Measurements from ENCODE around the gene ANO8.

Gene ANO8

DNA sequence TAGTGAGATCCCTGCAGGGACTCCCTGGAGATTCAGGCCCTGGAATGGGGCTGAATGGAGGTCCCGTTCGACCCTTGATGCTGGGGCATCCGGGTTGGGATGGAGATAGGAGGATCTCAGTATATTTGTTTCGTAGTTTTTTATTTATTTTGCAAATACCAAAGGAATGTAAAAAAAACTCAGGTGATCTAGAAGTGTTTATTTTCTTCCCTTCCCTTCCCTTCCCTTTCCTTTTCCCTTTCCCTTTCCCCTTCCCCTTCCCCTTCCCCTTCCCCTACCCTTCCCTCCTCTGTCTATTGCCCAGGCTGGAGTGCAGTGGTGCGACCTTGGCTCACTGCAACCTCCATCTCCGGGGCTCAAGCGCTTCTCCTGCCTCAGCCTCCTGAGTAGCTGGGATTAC is 7.2 kb upstream of the ANO8 start:
- no peak for DNase-seq

DNA sequence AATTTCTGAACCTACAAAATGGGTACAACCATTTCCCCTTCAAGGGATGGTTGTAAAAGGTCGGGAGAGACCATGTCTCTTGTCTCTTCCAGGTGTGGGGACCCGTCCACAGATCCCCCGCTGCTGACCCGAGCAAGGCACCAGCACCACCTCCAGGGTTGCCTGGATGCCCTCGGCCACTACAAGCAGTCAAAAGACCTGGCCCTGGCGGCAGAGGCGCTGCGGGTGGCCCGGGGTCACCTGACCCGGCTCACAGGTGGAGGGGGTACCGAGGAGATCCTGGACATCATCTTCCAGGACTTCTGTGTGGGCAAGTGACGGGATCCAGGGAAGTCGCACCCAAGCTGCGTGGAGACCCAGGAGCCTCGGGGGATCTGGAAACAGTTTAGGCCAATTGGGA is 6.7 kb upstream of the ANO8 start:
- no peak for DNase-seq

DNA sequence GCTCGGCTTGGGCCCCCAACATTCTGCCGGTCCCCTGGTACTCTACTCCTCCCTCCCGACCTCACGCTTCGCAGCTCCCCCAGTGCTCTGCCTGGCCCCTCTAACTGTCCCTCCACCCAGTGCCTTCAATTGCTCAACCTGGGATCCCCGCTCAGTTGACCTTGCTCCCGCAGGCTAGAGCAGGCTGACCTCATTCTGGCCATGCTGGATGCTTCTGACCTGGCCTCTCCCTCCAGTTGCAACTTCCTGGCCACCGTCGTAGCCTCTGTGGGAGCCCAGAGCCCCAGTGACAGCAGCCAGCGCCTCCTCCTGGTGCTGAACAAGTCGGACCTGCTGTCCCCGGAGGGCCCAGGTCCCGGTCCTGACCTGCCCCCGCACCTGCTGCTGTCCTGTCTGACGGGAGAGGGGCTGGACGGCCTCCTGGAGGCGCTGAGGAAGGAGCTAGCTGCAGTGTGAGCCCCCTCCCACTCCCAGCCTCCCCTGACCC is 6.3 kb upstream of the ANO8 start:
- no peak for DNase-seq

DNA sequence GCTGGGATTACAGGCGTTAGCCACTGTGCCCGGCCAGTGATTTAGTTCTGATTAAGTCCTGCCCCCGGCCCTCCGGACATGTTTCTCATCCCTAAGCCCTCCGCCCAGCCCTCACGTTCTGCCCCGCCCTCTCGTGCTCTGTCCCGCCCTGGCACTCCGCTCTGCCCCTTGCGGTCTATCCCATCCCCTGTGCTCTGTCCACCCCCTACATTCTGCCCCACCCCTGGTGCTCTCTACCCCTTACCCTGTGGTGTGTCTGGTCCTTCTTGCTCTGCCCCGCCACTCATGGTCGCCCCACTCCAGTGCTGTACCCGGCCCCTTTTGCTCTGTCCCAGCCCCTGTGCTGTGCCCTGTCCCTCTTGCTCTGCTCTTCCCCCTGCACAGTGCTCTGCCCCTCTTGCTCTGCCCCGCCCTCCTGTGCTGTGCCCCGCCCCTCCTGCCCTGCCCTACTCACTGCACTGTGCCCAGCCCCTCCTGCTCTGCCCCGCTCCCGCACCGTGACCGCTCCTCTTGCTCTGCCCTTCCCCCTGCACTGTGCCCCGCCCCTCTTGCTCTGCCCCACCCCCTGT is 5.7 kb upstream of the ANO8 start:
- DNase-seq = no peak

DNA sequence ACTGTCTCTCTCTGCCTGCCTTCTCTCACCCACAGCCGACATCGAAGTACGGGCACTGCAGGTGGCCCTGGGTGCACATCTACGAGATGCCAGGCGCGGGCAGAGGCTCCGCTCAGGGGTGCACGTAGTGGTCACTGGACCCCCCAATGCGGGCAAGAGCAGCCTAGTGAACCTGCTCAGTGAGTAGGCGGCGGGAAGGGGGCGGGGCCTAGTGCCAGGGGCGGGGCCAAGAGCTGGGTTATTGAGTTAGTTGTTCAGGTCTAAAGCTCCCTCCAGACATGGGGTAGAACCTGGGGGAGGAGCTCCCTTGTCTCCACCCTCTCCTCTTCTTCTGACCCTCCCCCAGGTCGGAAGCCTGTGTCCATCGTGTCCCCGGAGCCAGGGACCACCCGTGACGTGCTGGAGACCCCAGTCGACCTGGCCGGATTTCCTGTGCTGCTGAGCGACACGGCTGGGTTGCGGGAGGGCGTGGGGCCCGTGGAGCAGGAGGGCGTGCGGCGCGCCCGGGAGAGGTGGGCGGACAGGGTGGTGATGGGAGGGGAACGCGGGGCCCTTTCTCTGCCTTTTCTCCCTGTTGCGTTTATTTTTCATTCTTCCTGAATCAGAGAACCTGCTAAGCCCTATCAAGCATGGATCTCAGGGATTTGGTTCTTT is 4.6 kb upstream of the ANO8 start:
- no peak for DNase-seq

DNA sequence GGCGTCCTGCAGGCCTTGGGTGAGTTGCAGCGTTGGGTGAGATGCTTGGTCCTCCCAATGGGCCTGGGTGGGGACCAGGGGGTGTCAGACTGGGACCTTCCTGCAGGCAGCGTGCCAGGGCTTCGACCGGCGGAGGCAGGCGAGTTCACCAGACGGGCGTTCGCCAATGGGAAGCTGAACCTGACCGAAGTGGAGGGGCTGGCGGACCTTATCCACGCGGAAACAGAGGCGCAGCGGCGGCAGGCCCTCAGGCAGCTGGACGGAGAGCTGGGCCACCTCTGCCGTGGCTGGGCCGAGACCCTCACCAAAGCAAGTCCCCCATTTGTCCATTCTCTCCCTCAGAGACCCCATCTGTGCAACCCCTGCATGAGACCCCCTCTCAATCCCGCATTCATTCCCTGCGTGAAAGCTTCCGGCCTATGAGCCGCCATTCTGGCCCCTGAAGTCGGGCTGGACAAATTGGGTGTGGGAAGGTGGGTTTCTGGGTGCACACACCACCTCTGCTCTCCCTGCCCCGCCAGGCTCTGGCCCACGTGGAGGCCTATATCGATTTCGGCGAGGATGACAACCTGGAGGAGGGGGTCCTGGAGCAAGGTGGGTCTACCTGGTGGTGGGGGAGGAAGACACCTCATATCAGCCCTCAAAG is 3.9 kb upstream of the ANO8 start:
- DNase-seq = no peak

DNA sequence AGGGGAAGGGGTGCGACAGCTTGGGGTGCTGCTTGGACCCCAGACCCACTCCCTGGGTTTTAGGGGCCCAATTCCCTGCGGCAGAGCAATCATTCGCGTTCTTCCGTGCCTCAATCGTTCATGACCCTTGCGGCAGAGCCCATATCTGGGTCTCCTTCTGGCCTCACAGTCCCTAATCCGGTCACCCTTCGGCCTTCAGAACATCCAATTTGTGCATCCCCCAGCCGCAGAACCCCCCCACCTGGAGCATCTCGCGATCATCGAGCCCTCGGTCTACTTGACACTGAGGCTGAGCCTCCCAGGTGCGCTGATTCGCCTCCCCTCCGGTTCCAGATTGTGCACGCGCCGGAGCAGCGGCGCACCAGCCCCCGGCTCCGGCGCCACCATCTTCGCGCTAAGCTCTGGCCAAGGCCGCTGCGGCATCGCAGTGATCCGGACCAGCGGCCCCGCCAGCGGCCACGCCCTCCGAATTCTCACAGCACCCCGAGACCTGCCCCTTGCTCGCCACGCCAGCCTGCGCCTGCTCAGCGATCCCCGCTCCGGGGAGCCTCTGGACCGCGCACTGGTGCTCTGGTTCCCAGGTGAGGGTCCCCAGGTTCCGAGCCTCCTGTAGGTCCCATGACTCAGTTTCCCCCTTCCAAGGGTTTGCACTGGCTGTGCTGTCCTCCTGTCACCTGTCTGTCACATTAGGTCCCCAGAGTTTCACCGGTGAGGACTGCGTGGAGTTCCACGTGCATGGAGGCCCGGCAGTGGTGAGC is 3.2 kb upstream of the ANO8 start:
- DNase-seq = no peak

DNA sequence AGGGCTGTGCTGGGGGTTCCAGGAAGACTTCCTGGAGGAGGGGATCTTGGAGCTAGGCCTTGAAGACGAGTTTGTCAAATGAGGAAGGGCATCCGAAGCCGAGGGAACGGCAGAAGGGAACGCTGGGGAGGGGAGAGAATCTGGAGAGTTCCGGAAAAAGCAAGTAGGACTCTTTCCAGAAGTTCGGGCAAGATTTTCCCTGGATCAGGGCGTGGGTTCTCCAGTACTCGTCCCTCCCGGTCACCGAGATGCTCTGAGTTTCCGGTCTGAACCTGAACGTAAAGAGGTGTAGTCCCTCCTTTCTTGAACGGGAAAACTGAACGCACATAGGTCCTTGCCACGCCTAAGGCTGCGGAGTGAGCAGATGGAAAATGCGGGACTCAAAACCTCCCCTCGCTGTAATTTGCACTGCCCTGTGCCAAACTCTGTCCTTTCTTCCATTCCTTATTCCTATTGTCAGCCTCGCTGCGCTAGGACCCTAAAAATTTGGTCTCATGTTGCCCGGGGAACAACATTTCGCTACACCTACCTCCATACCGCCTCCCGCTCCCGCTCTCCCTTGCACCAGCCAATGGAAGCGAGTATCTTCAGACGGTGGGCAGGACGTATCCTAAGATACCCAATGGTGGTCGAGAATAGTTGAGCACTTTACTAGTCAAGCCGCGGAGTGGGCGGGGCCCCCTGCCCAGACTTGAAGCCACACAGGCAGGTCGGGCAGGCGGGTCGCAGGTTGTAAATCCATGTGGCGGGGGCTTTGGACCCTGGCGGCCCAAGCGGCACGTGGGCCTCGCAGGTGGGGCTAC is 2.4 kb upstream of the ANO8 start, which contains the start of gene GTPBP3:
TSS of gene GTPBP3 (plus strand) at position 682 of the 803 bp plus-strand sequence. CDS start at position 741, 59 bp downstream.
- peak; percentile 98 for DNase-seq

DNA sequence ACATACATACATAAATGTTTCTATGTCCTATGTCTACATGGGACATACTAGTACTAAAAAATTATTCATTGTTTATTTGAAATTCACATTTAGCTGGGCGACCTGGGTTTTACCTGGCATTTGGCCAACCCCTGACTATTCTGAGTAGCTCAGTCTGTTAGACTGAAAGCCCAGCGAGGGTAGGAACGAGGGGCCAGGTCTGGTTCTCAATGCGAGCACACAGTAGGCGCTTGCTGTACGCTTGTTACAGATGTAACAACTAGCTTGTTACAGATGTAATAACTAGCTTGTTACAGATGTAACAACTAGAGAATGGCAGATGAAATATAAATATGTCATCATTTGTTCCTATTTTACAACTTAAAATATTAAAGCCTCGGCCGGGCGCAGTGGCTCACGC is 920 bp upstream of the ANO8 start:
- no peak for DNase-seq

DNA sequence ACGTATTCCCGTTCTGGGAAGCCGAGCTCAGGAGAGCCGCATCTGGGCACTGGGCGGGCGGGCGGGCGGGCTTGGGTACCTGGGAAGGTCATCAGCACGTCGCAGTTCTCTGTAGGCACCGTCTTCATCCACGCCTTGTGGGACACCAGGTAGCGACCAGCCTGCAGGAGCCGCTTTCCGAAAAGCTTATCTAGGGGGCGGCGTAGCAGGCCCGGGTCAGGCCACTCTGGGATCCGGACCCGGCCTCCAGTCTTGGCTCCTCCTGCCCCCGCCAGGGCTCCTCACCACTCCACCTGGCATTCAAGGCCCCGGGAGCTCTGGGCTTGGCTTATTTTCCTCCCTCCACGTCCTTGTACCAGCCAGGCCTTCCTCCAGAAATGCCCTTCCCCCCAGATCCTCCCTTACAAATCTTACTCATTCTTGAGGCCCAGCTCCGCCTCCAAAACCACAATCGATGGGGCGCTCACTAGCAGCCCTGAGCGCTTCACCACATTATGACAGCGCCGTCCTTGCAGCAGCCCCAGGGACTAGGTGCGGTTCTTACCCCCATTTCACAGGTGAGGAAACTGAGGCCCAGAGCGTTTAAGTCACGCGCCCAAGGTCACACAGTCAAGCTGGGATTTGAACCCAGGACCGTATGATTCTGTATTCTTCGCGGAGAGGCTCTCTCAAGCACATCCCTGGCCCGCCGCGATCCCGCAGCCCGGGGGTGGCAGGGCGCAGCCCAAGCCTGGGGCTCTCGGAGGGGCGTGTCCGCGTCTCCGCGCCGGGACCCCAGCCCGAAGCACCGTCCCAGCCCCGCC is 843 bp downstream of the ANO8 start:
- no peak for DNase-seq

DNA sequence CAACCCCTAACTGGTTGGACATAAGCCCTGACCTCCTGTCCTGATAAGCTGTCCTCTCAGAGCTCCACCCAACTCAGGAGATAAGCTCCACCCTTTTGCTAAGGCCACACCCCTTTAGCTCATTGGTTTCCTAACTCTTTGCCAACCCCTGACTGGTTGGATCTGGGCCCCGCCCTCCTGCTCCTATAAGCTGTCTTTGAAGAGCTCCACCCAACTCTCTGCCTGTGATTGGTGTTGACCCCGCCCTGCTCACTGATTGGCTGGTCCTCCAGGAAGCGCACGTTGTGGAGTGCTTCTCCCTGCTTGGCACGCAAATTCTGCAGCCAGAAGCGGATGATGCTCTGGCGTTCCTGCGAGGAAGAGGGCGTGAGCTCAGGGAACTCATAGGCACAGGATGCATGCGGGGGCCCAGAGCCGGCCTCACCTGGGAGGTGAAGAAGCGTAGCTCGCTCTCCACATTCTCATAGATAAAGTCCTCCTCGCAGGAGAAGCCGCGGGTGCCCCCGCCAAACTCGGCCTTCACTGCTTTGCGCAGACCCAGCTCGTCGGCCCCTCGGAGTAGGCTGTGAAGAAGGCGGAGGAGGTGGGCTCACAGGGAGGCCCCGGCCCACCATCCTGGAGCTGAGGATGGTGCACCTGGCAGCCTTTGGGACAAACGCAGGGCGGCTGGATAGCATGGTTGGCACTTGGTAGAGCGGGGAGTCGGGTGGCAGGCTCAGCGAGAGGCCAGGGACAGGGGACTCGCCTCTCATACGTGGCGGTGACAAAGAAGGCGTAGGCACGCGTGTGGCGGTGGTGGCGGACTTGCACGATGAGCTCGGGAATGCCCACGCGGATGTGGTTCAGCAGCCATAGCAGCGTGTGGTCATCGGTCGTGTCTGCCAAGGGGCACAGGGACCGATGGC is 1.7 kb downstream of the ANO8 start:
- peak; percentile 98 for DNase-seq

DNA sequence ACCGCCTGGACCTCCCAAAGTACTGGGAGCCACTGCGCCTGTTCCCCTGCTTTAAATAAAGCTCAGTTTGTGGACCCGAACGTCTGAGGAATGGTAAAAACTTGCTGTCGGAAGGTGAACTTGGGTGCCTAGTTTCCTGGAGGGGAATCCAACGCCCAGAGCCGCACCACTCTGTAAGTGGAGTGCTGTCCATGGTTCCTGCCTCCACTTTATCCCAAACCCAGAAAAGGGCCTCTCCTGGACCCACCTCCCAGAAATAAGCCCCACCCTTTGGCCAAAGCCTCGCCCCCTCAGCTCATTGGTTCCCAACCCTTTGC is 2.3 kb downstream of the ANO8 start:
- DNase-seq = no peak

DNA sequence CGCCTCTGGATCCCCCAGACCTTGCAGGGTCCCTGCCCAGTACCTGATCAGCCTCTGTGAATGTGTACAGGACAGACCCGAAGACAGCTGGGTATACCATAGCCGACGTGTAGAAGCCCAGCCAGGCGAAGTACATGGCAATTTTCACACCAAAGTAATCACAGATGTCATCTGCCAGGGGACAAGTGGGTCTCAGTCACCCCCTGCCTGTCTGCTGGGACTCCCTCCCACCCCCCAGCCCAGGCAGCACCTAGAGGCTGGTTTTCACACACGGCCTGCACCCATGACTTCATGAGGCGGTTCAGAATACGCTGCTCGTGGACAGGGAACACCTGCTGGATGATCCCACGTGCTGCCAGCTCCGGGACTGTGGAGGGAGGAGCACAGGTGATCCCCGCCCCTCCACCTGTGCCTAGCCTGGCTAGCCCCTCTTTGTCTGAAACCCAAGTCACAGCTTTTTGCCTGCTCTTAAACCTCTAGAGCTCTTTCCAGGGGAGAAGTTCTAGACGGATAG is 3.6 kb downstream of the ANO8 start:
- DNase-seq = no peak

DNA sequence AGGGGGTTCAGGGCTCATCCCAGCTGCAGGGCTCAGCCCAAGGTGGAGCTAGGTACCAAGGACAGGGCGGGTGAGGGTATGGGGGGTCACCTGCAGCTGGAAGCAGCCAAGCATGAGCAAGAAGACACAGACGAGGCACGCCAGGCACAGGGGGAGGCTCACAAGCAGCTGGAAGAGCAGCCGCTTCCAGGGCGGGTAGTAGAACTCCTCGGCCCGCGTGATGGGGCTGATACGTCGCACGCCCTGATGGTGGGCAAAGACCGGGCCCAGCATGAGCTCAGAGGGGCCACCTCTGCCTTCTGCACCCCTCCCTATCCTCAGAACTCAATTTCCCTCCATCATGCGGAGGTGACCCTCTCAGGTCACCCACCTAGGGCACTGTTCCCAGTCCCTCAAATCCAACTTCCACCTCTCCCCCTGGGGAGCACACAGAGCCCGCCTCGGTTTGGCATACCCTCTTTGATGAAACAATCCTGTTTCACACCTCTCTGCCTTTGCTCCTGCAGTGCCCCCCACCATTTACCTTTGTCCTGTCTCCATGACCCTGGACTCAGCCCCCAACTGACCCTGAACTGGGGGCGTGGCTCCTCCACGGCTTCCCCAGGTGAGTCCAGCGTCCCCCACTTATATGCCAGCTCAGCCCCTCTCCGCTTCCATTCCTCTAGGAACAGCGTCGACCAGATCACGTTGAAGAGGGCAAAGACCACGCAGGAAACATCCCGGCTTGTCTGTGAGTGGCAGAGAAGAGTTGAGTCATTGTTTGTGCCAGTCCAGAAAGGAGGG is 4.2 kb downstream of the ANO8 start:
- DNase-seq = no peak

DNA sequence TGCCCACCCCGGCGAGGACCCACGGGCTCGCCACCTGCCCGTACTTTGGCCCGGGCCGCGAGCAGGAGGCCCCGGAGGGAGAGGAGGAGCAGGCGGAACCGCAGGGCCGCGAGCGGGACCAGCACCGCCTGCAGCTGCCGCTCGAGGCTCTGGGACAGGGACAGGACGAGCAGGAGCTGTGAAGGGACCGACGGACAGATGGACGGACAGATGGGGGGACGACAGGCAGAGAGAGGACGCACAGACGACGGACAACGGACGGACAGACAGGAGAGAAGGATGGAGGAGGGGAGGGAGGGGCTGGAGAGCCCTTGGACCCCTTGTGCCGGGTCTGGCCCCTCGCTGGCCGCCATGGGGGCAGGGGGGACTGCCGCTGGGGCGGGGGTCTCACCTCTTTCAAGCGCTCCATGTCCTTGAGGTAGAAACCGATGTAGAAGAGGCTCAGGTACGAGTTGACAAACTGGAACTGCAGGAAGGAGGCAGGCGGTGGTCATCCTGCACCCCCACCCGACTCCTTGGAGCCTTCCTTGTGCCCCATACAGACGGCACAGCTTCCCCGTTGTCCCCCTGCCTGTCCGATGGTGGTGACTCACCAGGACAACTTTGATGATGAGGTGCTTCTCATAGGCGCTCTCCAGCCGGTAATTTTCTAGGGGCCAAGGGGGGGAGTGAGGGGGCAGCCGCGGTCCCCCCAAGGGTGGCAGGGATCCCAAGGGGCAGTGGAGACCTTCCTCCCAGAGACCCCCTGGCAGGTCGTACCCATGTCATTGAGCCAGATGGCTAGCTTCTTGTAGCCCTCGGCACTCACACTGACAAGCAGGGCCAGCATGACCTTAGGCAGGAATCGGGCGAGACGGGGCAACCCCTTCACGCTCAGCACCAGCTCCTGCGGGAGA is 5.0 kb downstream of the ANO8 start:
- DNase-seq = no peak

DNA sequence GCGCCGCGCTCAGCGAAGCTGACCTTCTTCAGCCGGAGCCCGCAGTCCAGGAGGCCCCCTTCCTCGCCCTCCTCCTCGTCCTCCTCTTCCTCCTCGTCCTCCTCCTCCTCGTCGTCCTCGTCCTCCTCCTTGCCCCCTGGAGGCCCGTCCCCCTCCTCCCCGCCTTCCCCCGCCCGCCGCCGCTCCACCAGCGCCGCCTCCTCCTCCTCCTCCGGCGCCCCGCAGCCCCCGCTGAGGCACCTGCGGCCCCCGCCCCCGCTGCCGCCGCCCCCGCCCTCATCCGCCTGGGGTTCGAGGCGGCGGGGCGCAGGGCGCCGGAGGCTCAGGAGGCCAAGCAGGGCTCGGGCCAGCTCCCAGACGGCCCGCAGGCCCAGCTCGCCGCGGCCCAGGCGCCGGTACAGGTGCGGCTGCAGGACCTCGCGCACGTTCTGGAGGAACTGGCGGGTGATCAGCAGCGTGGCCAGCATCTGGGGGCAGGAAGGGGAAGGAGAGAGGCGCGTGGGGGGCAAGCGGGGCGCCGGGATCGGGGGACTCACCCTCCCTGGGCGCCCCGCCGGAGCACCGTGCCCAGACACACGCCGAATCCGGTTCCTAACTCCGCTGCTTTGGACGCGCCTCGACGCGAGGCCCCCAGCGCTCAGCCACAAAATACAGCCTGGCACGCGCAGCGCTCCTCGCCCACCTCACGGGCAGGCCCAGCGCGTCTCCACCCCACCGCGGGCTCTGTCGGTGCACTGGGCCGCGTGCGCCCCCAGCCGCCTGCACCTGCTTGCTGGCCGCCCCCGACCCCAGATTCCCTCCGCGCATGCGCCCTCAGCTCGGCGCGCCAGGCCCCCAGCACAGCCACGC is 5.9 kb downstream of the ANO8 start:
- DNase-seq = no peak

DNA sequence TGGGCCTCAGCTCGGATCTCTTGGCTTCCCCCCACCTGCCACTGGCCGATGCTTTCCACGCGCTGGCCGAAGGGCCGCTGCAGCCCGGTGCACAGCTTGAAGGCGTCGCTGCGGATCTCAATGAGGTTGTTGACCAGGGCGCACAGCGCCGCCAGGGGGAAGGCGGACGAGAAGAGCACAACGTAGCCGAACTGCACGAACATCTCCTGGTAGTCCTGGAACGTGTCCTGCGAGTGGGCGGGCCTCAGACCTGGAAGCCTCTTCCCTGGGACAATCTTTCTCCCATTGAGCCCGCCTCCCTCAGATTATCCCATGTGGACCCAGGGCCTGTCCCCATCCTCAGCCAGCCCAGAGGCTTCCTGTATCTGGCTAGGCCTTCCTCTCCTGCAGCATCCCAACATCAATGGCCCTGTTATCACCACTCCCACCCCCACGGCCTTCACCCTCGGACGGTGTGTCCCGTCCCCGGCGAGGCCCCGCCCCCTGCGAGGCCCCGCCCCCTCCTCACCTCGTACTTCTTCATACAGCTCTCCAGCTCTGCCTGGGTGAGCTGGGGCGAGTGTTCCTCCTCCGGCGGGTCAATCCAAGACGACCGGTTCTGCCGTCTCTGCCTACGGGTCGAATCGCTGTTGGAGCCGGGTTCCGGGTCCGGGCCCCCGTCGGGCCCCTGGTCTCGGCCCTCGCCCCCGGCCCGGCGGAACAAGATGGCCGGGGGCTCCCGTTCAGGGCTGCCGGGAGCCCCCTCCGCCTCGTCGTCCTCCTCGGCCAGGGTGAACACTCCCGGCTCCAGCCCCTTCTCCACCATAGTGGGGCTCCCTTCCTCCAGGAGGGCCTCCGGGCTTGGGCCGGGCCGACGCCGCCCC is 6.8 kb downstream of the ANO8 start:
- no peak for DNase-seq
